Dedifferentiated amniotic fluid mesenchymal stem cell (primary cell): ENCODE data around the gene PIK3CA.
A peak's percentile ranks its signal among the peaks of the same experiment; 100 is the strongest.

ENCODE experiments used
- DNase-seq: peaks from one replicate; pipeline ENCODE4 v3.0.0-alpha.2; 2016; ENCODE audit errors: extremely low spot score

PIK3CA gene

DNA sequence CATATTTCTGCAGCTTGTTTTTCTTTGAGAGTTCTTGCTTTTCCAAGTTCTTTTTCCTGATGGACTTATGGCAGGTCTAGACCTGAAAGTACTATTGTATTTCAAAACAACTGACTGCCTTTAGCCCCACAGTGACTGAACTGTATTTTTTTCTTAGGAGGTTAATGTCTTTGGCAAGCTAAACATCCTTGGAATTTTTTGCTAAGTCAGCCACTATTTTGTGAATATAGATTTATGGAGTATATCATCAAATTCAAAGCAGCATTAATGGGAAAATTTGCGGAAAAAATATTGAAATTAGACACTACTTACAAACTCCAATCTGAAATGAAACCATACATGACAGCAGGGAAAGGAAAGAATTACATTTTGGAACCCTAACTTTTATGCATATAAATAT lies 8.6 kb downstream of the PIK3CA start:
- no peak for DNase-seq

DNA sequence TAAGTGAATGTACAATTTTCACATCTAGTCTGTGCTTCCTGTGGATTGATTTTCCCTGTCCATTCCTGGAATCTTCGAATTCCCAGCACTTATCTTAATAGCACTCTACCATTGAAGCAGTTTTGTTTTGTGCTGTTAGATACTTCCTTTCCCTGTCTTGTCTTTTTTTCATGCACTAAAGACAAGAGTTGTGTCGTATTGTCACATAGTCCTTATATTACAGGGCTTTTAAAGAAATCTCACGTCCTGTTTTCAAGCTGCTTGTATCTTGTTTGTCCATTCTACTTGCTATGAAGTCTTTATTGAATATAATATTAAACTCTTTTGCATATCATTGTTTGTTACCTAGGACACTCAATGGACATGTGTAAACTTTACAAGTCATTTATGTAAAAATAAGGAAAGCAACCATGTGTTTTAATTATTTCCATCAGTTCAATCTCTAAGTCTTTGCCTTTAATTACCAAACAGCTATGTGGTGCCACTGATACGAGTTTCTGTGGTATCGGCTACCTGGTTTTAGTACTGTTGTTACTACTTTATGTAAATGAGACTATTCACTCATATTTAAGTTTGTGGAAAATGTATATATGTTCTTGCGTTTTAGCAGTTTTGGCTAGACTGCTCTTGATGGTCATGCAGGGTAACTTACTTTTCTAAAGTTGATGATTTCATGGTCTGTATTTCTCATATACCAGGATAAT lies 10.3 kb downstream of the PIK3CA start:
- DNase-seq, result no peak

DNA sequence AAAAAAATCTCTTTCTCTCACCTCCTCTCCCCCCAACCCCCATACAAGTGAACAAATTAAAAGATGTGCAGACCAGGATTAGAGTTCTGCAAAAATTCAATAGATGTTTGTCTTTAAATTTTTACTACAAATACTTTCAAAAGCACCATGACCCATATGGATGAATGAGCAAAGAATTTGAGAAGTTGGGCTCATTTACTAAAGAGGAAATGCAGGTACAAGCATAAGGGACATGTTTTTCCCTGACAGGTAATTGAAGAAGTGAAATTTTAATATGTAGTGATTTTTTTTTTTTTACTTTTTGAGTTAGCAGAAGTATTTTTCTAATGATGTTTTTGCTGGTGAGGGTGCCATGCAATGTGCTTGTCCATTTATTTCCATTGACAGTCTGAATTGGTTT lies 15.3 kb downstream of the PIK3CA start:
- peak; percentile 13 for DNase-seq

GRCh38 chr3:179164857-179165256 lies 16.7 kb downstream of the PIK3CA start:
- DNase-seq, result peak; percentile 4

DNA sequence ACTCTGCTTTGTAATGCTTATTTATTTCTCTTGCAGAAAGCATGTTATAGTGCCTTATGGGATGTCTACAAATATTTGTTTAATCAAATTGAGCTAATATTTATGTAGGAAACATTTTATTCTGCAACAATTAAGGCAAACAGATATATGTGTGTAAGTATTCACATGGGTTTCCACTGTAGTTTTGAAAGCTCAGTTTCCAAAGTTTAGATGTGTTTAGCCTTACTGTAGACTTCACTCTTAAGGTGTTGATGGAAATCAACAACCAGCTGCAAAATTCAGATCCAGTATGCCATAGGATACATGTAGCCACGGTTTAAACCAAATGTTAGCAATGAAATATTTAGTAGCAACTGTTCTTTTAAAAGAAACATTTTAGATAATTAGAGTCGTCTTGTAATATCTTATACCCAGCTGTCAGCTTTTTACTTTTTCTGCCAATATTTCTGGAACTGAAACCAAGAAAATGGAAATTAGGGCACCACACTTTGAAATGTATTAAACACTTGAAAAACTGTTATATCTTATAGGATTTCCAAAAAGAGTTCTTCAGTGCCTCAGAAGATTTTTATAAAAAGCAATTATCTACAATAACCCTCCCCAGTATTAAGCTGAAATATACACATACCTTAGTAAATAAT lies 18.5 kb downstream of the PIK3CA start:
- no peak for DNase-seq

DNA sequence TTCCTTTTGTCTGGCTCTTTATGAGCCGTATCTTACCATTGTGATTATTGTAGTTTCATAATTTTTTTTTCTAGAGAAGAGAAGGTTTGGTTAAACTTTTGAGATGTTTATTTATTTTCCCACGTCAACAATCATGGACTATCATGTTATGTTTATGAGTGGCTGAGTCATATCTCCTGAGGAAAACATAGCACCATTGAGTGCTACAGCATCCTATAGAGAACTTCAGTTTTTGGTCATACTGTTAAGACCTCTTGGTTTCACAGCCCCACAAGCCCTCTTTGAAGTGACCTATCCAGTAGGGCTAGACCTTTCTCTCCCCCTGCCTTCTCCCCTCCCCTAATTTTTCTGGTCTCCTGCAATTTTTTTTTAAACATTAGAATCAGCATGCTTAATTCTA lies 20.8 kb downstream of the PIK3CA start:
- no peak for DNase-seq

DNA sequence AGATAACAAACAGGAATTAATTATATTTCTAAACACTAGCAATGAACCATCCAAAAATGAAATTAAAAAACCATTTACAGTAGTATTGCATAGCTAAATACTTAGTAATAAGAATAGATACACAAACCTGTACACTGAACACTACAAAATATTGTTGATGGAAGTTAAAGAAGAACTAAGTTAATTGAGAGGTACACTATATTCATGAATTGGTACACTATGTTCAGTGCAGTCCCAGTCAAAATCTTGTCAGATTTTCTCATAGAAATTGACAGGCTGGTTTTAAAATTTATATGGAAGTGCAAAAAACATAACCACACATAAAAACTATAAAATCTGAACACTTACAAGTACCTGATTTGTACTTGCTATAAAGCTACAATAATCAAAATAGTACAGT lies 24.4 kb downstream of the PIK3CA start:
- no peak for DNase-seq

DNA sequence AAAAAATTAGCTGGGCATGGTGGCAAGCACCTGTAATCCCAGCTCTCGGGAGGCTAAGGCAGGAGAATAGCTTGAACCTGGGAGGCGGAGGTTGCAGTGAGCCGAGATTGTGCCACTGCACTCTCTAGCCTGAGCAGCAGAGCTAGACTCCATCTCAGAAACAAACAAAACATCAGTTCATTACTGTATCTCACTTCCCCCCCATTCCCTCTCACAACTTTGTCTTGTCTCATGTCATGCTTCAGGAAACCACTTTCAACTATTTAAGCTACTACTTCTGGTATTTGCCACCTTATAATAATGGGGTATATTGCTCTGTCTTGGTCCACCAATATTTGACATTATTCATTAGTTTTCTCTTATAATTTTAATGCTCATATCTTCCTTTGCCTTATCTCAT lies 26.2 kb downstream of the PIK3CA start:
- DNase-seq, result no peak

DNA sequence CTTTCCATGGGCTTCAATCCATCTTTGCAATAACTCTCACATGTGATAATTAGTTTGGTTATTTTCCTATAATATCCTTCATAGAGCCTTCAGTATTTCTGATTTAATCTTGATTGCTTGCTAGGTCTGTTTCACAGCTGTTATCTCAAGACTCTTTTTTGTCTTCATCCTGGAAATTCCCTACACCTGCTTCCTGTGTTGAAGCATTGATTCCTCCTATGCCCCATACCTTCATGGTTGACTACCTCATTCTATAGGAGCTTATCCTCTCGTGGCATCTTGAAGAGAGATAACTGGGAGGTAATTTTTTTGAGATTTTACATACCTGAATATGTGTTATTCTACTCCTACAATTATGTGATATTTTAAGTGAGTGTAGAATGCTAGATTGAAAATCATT lies 26.7 kb downstream of the PIK3CA start:
- no peak for DNase-seq

DNA sequence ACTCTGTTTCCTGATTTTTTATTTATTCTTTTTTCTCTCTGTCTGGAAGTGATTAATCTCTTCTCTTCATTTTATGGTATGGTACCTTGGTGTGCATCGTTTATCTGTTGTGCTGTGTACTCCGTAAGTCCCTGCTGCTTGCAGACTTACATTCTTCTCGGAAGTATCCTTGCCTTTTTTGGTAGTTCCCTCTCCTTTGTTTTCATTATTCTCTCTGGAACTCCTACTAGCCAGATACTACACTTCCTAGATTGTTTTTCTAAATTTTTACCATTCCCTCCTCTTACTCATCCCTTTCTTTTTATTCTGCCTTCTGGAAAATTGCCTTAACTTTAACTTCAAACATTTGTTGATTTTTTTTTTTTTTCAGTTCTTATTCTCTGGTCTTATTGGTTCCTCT lies 27.2 kb downstream of the PIK3CA start:
- no peak for DNase-seq

DNA sequence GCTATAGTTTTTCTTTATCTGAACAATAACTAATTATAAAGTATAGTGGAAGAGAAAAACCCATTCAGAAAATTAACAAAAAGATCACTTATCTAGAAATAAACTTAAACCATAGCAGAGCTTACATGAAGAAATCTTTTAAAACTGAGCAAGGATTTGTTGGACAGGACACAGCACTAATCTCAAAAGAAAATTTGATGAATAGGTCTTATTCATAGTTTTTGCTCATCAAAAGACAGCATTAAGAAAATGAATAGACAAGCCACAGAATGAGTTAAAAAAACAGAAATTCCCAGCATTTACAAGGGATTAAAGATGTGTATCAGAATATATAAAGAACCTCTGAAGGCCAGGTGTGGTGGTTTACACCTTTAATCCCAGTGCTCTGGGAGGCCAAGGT lies 29.5 kb downstream of the PIK3CA start:
- no peak for DNase-seq

- DNase-seq, result peak; percentile 13
Measured at GRCh38 chr3:179179256-179179655, 31.1 kb downstream of the PIK3CA start.

- peak; percentile 18 for DNase-seq
Measured at GRCh38 chr3:179179979-179180759, 32.0 kb downstream of the PIK3CA start.

DNA sequence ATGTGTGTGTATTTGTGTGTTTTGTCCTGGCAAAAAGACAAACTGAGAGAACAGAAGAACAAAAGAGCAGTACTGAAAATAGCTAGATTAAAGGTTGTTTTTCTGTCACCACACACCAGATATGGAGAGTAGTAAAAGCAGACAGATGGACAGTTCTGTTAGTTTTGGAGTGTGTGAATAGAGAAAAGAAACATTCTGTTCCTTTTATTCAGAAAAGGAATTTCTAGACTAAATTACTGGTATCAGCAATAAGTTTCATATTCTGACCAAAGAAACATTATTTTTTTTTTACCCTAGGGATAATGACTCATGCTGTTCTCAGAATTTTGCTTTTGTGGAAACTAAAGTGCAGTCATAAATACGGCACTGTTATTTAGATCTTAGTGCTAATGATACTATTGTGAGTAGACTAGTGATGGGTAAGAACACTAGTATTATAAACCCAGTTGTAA lies 32.9 kb downstream of the PIK3CA start:
- DNase-seq, result peak; percentile 35

GRCh38 chr3:179181993-179182551 lies 33.9 kb downstream of the PIK3CA start:
- DNase-seq, result peak; percentile 15

- DNase-seq, result peak; percentile 9
Measured at GRCh38 chr3:179182902-179183301, 34.7 kb downstream of the PIK3CA start.

GRCh38 chr3:179184826-179185225 lies 36.7 kb downstream of the PIK3CA start:
- no peak for DNase-seq

- DNase-seq, result peak; percentile 1
Measured at GRCh38 chr3:179186426-179186825, 38.3 kb downstream of the PIK3CA start.

GRCh38 chr3:179189759-179190158 lies 41.6 kb downstream of the PIK3CA start:
- DNase-seq, result peak; percentile 69

- DNase-seq, result peak; percentile 8
Measured at GRCh38 chr3:179190581-179190980, 42.4 kb downstream of the PIK3CA start.

- DNase-seq, result no peak
Measured at GRCh38 chr3:179192542-179192941, 44.4 kb downstream of the PIK3CA start.

DNA sequence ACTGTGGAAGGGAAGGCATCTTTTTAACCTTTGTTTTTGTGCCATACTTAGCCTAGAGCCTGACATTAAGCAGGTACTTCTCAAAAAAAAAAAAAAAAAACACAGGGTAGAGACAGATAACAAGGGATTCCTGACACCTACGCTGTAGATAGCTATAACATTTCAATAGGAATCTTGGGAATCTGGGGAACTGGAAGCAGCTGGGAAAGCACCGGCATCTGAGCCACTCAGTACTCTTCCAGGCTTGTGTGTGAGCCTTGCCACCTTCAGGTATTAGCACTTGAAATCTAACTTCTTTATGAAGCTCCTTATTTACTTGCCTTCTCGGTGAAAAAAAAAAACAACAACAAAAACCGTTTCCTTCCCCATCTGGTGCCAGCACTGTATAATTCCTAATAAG lies 46.8 kb downstream of the PIK3CA start:
- DNase-seq, result no peak
